ENCODE results near the gene AFF3. TPM values are rescaled to one million over a fixed set of nuclear protein-coding genes. Genes with fewer than 3 reads are reported as not detected.

The AFF3 gene
- total and polyA plus RNA-seq, 12 donors = 1.1 to 7.5 (median 3.9) TPM

GRCh38 chr2:99810225-99810624 lies 332.2 kb downstream of the AFF3 start:
- TF ChIP-seq CTCF (IDR thresholded peaks at IDR 0.05) (no peak), POLR2A (IDR thresholded peaks at IDR 0.05) (no peak)
- intact Hi-C loops (cut with DNase I) = no loop called here
- Histone ChIP-seq H3K4me3 (no peak overlapping the region), H3K4me1 (replicated peaks in 1 of 2) (no peaks in the 10 kb centered on the region), H3K27me3 (no peaks in the 10 kb centered on the region), H3K36me3 (replicated peaks in 1 of 2) (no peaks in the 10 kb centered on the region), H3K27ac (no peak overlapping the region), H3K9me3 (replicated peaks in 1 of 3) (no peaks in the 10 kb centered on the region)
- no peak for DNase-seq
- WGBS, 4 donors = 79 to 93% (median 90%) methylated on average over 4 of the region's 4 CpGs

- WGBS, 4 donors = 87 to 91% (median 88%) methylated on average over 8 of the region's 8 CpGs
- intact Hi-C loops (cut with DNase I) = no loop called here
- Histone ChIP-seq H3K27ac (no peak overlapping the region), H3K27me3 (no peaks in the 10 kb centered on the region), H3K4me3 (no peak overlapping the region), H3K36me3 (replicated peaks in 1 of 2) (no peaks in the 10 kb centered on the region), H3K9me3 (replicated peaks in 1 of 3) (no peaks in the 10 kb centered on the region), H3K4me1 (replicated peaks in 1 of 2) (no peaks in the 10 kb centered on the region)
- TF ChIP-seq CTCF (IDR thresholded peaks at IDR 0.05) (no peak), POLR2A (IDR thresholded peaks at IDR 0.05) (no peak)
- DNase-seq = no peak
Observed at GRCh38 chr2:99809259-99809900, 333.0 kb downstream of the AFF3 start.

GRCh38 chr2:99808361-99809200 lies 333.8 kb downstream of the AFF3 start:
- H3K36me3 ChIP-seq (replicated peaks in 1 of 2) = no peaks in the 10 kb centered on the region
- WGBS, 4 donors = 79 to 84% (median 81%) methylated on average over 4 of the region's 4 CpGs
- TF ChIP-seq CTCF (IDR thresholded peaks at IDR 0.05) (no peak), POLR2A (IDR thresholded peaks at IDR 0.05) (no peak)
- no peaks in the 10 kb centered on the region for H3K9me3 ChIP-seq (replicated peaks in 1 of 3)
- intact Hi-C loops (cut with DNase I) = no loop called here
- no peak overlapping the region for H3K27ac ChIP-seq
- H3K4me3 ChIP-seq = no peak overlapping the region
- H3K27me3 ChIP-seq = no peaks in the 10 kb centered on the region
- no peaks in the 10 kb centered on the region for H3K4me1 ChIP-seq (replicated peaks in 1 of 2)
- DNase-seq = no peak

GRCh38 chr2:99806758-99807157 lies 335.6 kb downstream of the AFF3 start:
- no peak for DNase-seq

More at GRCh38 chr2:99806758-99807157, 335.6 kb downstream of the AFF3 start:
- Histone ChIP-seq H3K9me3 (replicated peaks in 1 of 3) (no peaks in the 10 kb centered on the region), H3K27ac (no peak overlapping the region), H3K27me3 (no peaks in the 10 kb centered on the region), H3K4me1 (replicated peaks in 1 of 2) (no peaks in the 10 kb centered on the region), H3K36me3 (replicated peaks in 1 of 2) (no peaks in the 10 kb centered on the region), H3K4me3 (no peak overlapping the region)
- intact Hi-C loops (cut with DNase I) = no loop called here
- 76 to 92% (median 81%) methylated on average over 4 of the region's 4 CpGs for WGBS, 4 donors
- TF ChIP-seq POLR2A (IDR thresholded peaks at IDR 0.05) = no peak
- no peak for TF ChIP-seq CTCF (IDR thresholded peaks at IDR 0.05)
